Spleen (tissue), 7 donors: Measurements from ENCODE around the gene CHMP1B.

ENCODE experiments used
- CTCF ChIP-seq, 11 experiments: fragments of 200-600 bp in 7 of 11; fragments of 450-650 bp in 4 of 11; sonication (generic) in 4 of 11; IDR thresholded peaks in 8 of 11; conservative IDR thresholded peaks in 3 of 11; 1 replicate in 7 of 11; 2 replicates in 4 of 11; pipeline versions ENCODE4 v1.4.0 to v1.8.0; 2016 to 2021; ENCODE audit warnings: antibody characterized with exemption in 11 of 11, inconsistent platforms in 4 of 11, mild to moderate bottlenecking in 1 of 11
- POLR2AphosphoS5 ChIP-seq, 3 donors: sonication (generic); formaldehyde crosslinking; IDR thresholded peaks; one replicate each; pipeline ENCODE4 v1.5.1; 2017; ENCODE audit warnings: antibody characterized with exemption in 3 of 3
- donor health status: DM: no; HTN: no; CAD: no; lungs with moderate emphysema.
- donor health status: DM: no; HTN: no; CAD: no.
- donor health status: DM: no; HTN: no; CAD: no.

DNA sequence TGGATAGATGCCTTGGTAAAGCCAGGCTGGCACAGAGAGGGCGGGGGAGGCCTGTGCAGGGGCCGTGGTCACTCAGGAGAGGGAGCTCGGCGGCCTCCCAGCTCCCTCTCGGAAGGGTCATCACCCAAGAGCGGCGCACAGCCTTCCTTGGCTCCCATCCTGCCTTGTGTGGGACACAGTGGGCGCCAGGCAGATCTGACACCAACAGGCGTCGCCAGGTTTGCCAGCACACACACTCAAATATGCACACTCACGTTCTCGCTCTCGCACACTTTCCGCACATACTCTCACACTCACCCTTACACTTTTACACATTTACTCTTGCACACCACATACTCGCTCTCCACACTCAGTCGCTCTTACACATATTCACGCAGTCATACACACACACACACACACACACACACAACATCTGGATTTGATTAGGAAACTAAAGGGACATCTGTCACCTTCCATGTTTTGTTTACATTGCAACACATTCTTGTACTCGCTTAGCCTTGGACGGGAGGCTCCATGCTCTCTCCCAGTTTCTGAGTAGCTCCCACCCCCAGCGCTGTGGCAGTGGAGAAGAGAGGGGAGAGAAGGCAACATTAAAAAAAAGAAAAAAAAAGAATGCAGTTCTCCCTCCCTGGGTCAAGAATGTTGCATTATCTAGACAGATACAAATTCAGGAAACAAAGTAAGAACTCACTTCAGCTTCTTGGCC is 10.5 kb downstream of the CHMP1B start:
- TF ChIP-seq CTCF (IDR thresholded peaks at IDR 0.05 in 8 of 11, conservative IDR thresholded peaks at IDR 0.05 in 3 of 11) (no peak), POLR2AphosphoS5 (IDR thresholded peaks at IDR 0.05) (no peak)
